GM23338 (cell line): ENCODE measurements around the gene CECR2. TPM values are rescaled to one million over a fixed set of nuclear protein-coding genes. Genes with fewer than 3 reads are reported as not detected.

Experiments used
- ATAC-seq: fragments of 200-7000 bp; cut with Tn5 transposase; 3 replicates; pipeline ENCODE4 v1.9.1; 2020
- DNase-seq: peaks from one replicate; pipeline ENCODE4 v3.0.0-alpha.2; 2015; ENCODE audit warnings: low spot score
- H2AFZ ChIP-seq: fragments of 200-600 bp; sonication (generic); 2 replicates; pipeline ENCODE4 v1.8.0; 2016; ENCODE audit warnings: antibody characterized with exemption, mild to moderate bottlenecking, moderate library complexity
- H3F3A ChIP-seq: fragments of 200-600 bp; sonication (generic); replicated peaks from 2 replicates; pipeline ENCODE4 v1.8.0; 2017; ENCODE audit warnings: antibody characterized with exemption, mixed run types, low read depth
- H3K27ac ChIP-seq: fragments of 200-600 bp; sonication (generic); 2 replicates; pipeline ENCODE4 v1.6.1; 2016; ENCODE audit warnings: low read depth
- H3K27me3 ChIP-seq: fragments of 200-600 bp; sonication (generic); 2 replicates; pipeline ENCODE4 v1.8.0; 2016; ENCODE audit warnings: mild to moderate bottlenecking, mixed run types, moderate library complexity; ENCODE audit not compliant: insufficient read depth
- H3K36me3 ChIP-seq: fragments of 200-600 bp; sonication (generic); 2 replicates; pipeline ENCODE4 v1.8.0; 2016; ENCODE audit warnings: mild to moderate bottlenecking; ENCODE audit not compliant: insufficient read depth
- H3K4me1 ChIP-seq: fragments of 200-600 bp; sonication (generic); 2 replicates; pipeline ENCODE4 v1.8.0; 2016; ENCODE audit warnings: mild to moderate bottlenecking, moderate library complexity; ENCODE audit not compliant: insufficient read depth
- H3K4me2 ChIP-seq: fragments of 200-600 bp; sonication (generic); 2 replicates; pipeline ENCODE4 v1.7.1; 2017; ENCODE audit warnings: mixed run types
- H3K4me3 ChIP-seq: fragments of 200-600 bp; sonication (generic); 2 replicates; pipeline ENCODE4 v1.6.1; 2016; ENCODE audit warnings: mixed run types
- H3K79me2 ChIP-seq: fragments of 200-600 bp; sonication (generic); replicated peaks from 2 replicates; pipeline ENCODE4 v1.8.0; 2017; ENCODE audit warnings: mild to moderate bottlenecking; ENCODE audit not compliant: insufficient read depth
- H3K9me2 ChIP-seq: fragments of 200-600 bp; sonication (generic); 2 replicates; pipeline ENCODE4 v1.8.0; 2017; ENCODE audit not compliant: insufficient read depth
- H4K20me1 ChIP-seq: fragments of 200-600 bp; sonication (generic); replicated peaks from 2 replicates; pipeline ENCODE4 v1.8.0; 2017; ENCODE audit warnings: mild to moderate bottlenecking; ENCODE audit not compliant: insufficient read depth
- H3K27ac Mint-ChIP-seq: 2 replicates; pipeline ENCODE4 v1.8.0; 2020; ENCODE audit warnings: inconsistent platforms, mild to moderate bottlenecking, moderate library complexity, mixed read lengths
- H3K27me3 Mint-ChIP-seq: 3 replicates; pipeline ENCODE4 v1.8.0; 2022; ENCODE audit warnings: low read depth, mild to moderate bottlenecking, moderate library complexity, mixed read lengths, inconsistent platforms; ENCODE audit not compliant: insufficient read depth, poor library complexity
- H3K36me3 Mint-ChIP-seq: 3 replicates; pipeline ENCODE4 v1.8.0; 2021; ENCODE audit warnings: low read depth, mild to moderate bottlenecking, inconsistent platforms, moderate library complexity, mixed read lengths
- H3K4me1 Mint-ChIP-seq: 3 replicates; pipeline ENCODE4 v1.8.0; 2020; ENCODE audit warnings: mild to moderate bottlenecking, inconsistent platforms, mixed read lengths
- H3K4me3 Mint-ChIP-seq: 3 replicates; pipeline ENCODE4 v1.8.0; 2021; ENCODE audit warnings: moderate library complexity, mild to moderate bottlenecking, inconsistent platforms, mixed read lengths
- H3K9me3 Mint-ChIP-seq: 3 replicates; pipeline ENCODE4 v1.8.0; 2020; ENCODE audit warnings: moderate library complexity, mild to moderate bottlenecking, inconsistent platforms, mixed read lengths
- CREB1 ChIP-seq: fragments of 250-450 bp; sonication (Bioruptor Pico); IDR thresholded peaks from 2 replicates; pipeline ENCODE4 v1.5.0; 2020; ENCODE audit warnings: low read depth, mild to moderate bottlenecking, moderate library complexity
- JUNB ChIP-seq: IDR thresholded peaks from one replicate; pipeline ENCODE4 v1.6.1; 2016; ENCODE audit warnings: antibody characterized with exemption; ENCODE audit not compliant: unreplicated experiment
- POLR2AphosphoS5 ChIP-seq: IDR thresholded peaks from 2 replicates; pipeline ENCODE4 v1.6.1; 2016; ENCODE audit warnings: antibody characterized with exemption, low read depth
- ZNF114 ChIP-seq: fragments of 250-450 bp; sonication (Bioruptor Pico); IDR thresholded peaks from 2 replicates; pipeline ENCODE4 v1.5.0; 2020; ENCODE audit warnings: mild to moderate bottlenecking, moderate library complexity
- polyA plus RNA-seq: library from polyadenylated mRNA; unstranded; fragments of >200 nt; fragmentation: Nextera tagmentation; extraction: Ambion mirVana; gene quantifications from 2 replicates; pipeline ENCODE4 v1.2.1, GENCODE V29; 2016
- total RNA-seq: library from RNA; depleted of rRNA; stranded (reverse); fragments of >200 nt; shearing (Covaris generic); gene quantifications from 2 replicates; pipeline ENCODE4 v1.2.3, GENCODE V29; 2014
- TF ChIP-seq, protein P1 (sequence below): fragments of 250-450 bp; sonication (Bioruptor Pico); IDR thresholded peaks from 2 replicates; pipeline ENCODE4 v1.5.0; 2020; ENCODE audit warnings: mild to moderate bottlenecking, moderate library complexity

Gene CECR2
- total and polyA plus RNA-seq, 2 experiments from 2014 or later = 18.4 to 110 TPM

DNA sequence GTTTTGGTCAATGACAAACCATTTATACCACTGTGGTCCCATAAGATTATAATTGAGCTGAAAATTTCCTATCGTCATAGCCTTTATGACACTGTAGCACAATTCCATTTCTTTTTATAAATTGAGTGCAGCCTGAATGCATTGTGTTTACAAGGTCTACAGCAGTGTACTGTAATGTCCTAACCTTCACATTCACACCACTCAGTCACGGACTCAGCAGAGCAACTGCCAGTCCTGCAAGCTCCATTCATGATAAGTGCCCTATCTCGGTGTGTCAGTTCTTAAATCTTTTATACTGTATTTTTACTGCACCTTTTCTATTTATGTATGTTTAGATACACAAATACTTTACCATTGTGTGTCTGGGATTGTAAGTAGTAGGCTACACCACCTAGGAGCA lies 138.8 kb downstream of the CECR2 start:
- Mint-ChIP-seq H3K27me3 (peaks cover 8% of the 10 kb centered on the region), H3K4me1 (no peaks in the 10 kb centered on the region), H3K9me3 (no peaks in the 10 kb centered on the region), H3K36me3 (peaks cover 91% of the 10 kb centered on the region), H3K4me3 (no peak overlapping the region), H3K27ac (no peak overlapping the region)
- Histone ChIP-seq H3K79me2 (peaks cover 34% of the 10 kb centered on the region), H3K4me1 (no peaks in the 10 kb centered on the region), H4K20me1 (peaks cover 10% of the 10 kb centered on the region; the same call in 1 of the 2 replicates), H3K9me2 (no peaks in the 10 kb centered on the region), H3K4me2 (no peak overlapping the region), H3K27me3 (no peaks in the 10 kb centered on the region), H3K36me3 (peaks cover 28% of the 10 kb centered on the region), H3K4me3 (no peak overlapping the region), H2AFZ (no peak overlapping the region), H3K27ac (no peak overlapping the region), H3F3A (0 out of 2 replicates have a peak, but pooled peaks cover 3% of the 10 kb centered on the region)
- no peak for TF ChIP-seq CREB1 (CRISPR knock-in tag)
- no peak for TF ChIP-seq ZNF114 (CRISPR knock-in tag)
- TF ChIP-seq JUNB = no peak
- DNase-seq (no peak), ATAC-seq (no peak)

DNA sequence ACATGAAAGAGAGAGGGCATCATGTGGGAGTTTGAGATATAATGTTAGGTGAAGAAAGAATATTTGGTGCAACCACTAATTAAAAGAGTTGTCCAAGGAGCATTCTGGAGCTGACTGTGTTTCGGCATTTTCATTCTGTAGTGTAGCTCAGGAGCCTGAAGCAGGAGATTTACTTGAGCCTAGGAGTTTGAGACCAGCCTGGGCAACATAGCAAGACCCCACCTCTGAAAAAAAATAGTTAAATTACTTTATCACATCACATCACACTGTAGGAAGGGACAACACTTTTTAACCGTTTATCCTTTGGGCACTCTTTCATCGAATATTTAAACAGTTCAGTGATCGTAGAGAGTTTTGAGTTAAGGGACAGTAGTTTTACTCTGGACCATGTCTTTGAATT lies 143.7 kb downstream of the CECR2 start:
- H3K27ac ChIP-seq = no peak overlapping the region
- Mint-ChIP-seq H3K36me3 (peaks cover 65% of the 10 kb centered on the region), H3K9me3 (no peaks in the 10 kb centered on the region), H3K4me3 (no peak overlapping the region), H3K27me3 (peaks cover 4% of the 10 kb centered on the region), H3K4me1 (no peaks in the 10 kb centered on the region), H3K27ac (no peak overlapping the region)
- peaks cover 33% of the 10 kb centered on the region for H3K79me2 ChIP-seq
- ATAC-seq (no peak), DNase-seq (no peak)
- peaks cover 5% of the 10 kb centered on the region for H4K20me1 ChIP-seq
- no peak overlapping the region for H2AFZ ChIP-seq
- no peak overlapping the region for H3K4me3 ChIP-seq
- TF ChIP-seq, protein P1, sequence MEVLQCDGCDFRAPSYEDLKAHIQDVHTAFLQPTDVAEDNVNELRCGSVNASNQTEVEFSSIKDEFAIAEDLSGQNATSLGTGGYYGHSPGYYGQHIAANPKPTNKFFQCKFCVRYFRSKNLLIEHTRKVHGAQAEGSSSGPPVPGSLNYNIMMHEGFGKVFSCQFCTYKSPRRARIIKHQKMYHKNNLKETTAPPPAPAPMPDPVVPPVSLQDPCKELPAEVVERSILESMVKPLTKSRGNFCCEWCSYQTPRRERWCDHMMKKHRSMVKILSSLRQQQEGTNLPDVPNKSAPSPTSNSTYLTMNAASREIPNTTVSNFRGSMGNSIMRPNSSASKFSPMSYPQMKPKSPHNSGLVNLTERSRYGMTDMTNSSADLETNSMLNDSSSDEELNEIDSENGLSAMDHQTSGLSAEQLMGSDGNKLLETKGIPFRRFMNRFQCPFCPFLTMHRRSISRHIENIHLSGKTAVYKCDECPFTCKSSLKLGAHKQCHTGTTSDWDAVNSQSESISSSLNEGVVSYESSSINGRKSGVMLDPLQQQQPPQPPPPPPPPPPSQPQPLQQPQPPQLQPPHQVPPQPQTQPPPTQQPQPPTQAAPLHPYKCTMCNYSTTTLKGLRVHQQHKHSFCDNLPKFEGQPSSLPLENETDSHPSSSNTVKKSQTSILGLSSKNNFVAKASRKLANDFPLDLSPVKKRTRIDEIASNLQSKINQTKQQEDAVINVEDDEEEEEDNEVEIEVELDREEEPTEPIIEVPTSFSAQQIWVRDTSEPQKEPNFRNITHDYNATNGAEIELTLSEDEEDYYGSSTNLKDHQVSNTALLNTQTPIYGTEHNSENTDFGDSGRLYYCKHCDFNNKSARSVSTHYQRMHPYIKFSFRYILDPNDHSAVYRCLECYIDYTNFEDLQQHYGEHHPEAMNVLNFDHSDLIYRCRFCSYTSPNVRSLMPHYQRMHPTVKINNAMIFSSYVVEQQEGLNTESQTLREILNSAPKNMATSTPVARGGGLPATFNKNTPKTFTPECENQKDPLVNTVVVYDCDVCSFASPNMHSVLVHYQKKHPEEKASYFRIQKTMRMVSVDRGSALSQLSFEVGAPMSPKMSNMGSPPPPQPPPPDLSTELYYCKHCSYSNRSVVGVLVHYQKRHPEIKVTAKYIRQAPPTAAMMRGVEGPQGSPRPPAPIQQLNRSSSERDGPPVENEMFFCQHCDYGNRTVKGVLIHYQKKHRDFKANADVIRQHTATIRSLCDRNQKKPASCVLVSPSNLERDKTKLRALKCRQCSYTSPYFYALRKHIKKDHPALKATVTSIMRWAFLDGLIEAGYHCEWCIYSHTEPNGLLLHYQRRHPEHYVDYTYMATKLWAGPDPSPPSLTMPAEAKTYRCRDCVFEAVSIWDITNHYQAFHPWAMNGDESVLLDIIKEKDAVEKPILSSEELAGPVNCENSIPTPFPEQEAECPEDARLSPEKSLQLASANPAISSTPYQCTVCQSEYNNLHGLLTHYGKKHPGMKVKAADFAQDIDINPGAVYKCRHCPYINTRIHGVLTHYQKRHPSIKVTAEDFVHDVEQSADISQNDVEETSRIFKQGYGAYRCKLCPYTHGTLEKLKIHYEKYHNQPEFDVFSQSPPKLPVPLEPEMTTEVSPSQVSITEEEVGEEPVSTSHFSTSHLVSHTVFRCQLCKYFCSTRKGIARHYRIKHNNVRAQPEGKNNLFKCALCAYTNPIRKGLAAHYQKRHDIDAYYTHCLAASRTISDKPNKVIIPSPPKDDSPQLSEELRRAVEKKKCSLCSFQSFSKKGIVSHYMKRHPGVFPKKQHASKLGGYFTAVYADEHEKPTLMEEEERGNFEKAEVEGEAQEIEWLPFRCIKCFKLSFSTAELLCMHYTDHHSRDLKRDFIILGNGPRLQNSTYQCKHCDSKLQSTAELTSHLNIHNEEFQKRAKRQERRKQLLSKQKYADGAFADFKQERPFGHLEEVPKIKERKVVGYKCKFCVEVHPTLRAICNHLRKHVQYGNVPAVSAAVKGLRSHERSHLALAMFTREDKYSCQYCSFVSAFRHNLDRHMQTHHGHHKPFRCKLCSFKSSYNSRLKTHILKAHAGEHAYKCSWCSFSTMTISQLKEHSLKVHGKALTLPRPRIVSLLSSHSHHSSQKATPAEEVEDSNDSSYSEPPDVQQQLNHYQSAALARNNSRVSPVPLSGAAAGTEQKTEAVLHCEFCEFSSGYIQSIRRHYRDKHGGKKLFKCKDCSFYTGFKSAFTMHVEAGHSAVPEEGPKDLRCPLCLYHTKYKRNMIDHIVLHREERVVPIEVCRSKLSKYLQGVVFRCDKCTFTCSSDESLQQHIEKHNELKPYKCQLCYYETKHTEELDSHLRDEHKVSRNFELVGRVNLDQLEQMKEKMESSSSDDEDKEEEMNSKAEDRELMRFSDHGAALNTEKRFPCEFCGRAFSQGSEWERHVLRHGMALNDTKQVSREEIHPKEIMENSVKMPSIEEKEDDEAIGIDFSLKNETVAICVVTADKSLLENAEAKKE (CRISPR knock-in tag) = no peak
- TF ChIP-seq POLR2AphosphoS5 = no peak
- peaks cover 10% of the 10 kb centered on the region for H3K36me3 ChIP-seq
- H3K9me2 ChIP-seq = no peaks in the 10 kb centered on the region
- H3K4me1 ChIP-seq = no peaks in the 10 kb centered on the region
- no peak overlapping the region for H3K4me2 ChIP-seq
- no peaks in the 10 kb centered on the region for H3K27me3 ChIP-seq
- peaks cover 5% of the 10 kb centered on the region for H3F3A ChIP-seq
